Diencephalon (tissue), 1 donor: Measurements from ENCODE around the gene TIMD4. TPM values are rescaled to one million over a fixed set of nuclear protein-coding genes. Genes with fewer than 3 reads are reported as not detected.

ENCODE experiments used
- total RNA-seq: library from RNA; depleted of rRNA; stranded (reverse); fragments of >200 nt; gene quantifications from one replicate; pipeline ENCODE4 v1.2.3, GENCODE V29; 2014

The TIMD4 gene
- 0.23 TPM for total RNA-seq

DNA sequence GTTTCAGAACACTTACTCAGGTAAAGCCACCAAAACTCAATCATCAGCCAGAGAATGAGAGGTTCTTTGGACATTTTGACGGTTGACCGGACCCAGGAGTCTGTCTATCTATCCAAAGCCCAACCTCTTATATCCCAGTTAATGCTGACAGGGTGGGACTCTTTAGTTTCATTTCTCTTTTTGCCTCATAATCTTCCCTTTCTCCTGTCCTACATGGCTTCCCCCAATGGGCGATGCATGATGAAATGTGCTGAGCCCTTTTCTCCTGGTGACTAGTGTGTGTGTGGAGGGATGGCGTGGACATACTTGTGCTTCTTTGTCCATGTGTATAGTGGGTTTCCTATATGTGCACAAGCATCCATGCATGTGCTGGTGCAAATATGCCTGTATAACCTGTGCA, at the start of gene TIMD4:
Gene TIMD4 (minus strand): TSS at position 102 of the 400 bp plus-strand sequence. CDS start 28 bp downstream, at position 74.

Other genes starting within 250 kb of the TIMD4 start
- 0.23 TPM for gene PPP1R2B, start 112.9 kb downstream of the TIMD4 start, total RNA-seq
- gene HAVCR1, start 95.9 kb upstream of the TIMD4 start, total RNA-seq, result 0.23 TPM
- gene HAVCR2, start 145.8 kb upstream of the TIMD4 start, total RNA-seq, result 11.1 TPM
- gene MED7, start 179.6 kb upstream of the TIMD4 start, total RNA-seq, result 39.7 TPM
- not detected for gene GARIN3, start 203.0 kb upstream of the TIMD4 start, total RNA-seq
- gene ITK, start 217.6 kb upstream of the TIMD4 start, total RNA-seq, result 0.23 TPM